Measurements from ENCODE around the gene ETNK1.

DNA sequence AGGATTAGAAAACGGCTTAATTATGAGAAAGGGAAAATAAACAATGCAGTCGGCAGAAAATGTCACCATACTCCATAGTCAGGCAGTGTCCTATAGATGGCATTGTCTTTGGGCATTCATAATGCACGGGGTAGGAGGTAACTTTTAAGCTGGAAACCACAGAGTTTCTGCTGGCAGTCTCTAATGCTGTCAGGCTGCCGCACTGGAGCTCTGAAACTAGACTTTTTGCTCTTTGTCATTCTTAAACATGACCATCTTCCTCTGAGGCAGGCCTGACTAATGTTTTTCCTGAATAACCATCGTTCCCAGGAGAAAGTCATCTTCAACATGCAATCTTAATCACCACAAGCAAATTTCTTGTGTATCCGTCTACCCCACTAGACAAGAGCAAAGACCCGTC, 108.8 kb downstream of the ETNK1 start:
- no peak for TF ChIP-seq EZH2 (IDR thresholded peaks at IDR 0.05; ENCODE audit: borderline replicate concordance, insufficient read depth, low read depth, low read length, poor library complexity, severe bottlenecking)
- no peak for TF ChIP-seq CTCF (IDR thresholded peaks at IDR 0.05)
